Lower leg skin (tissue), 4 donors: ENCODE measurements around the gene AOPEP. TPM values are rescaled to one million over a fixed set of nuclear protein-coding genes. Genes with fewer than 3 reads are reported as not detected.

Experiments
- DNase-seq, 2 donors: peaks; one replicate each; pipeline ENCODE4 v3.0.0-alpha.2; 2019; ENCODE audit warnings: low spot score in 2 of 2
- H3K4me3 ChIP-seq: fragments of 200-600 bp; sonication (generic); 2 replicates; pipeline ENCODE4 v1.5.1; 2017; ENCODE audit warnings: mild to moderate bottlenecking, low read depth; ENCODE audit not compliant: poor library complexity, severe bottlenecking
- CTCF ChIP-seq, 3 donors: fragments of 450-650 bp; IDR thresholded peaks; one replicate each; pipeline ENCODE4 v1.5.1; 2016; ENCODE audit warnings: antibody characterized with exemption in 3 of 3, mild to moderate bottlenecking in 3 of 3, moderate library complexity in 2 of 3
- POLR2A ChIP-seq, 2 donors: fragments of 450-650 bp; IDR thresholded peaks; one replicate each; pipeline ENCODE4 v1.6.1; 2016 to 2017; ENCODE audit warnings: antibody characterized with exemption in 2 of 2, mild to moderate bottlenecking in 1 of 2, moderate library complexity in 1 of 2
- WGBS, 2 donors: methylation state at CpG; one replicate each; pipeline ENCODE4 v1.1.5; 2018; 5-methylcytosine and 5-hydroxymethylcytosine counted together
- intact Hi-C: fragments of 100-400 bp; cut with DNase I; formaldehyde crosslinking; loops from one replicate; pipeline ENCODE4 v1.15.0; 2023; ENCODE audit warnings: low total_unique reads
- total RNA-seq, 4 donors: library from RNA; depleted of rRNA; stranded (reverse); fragments of >200 nt; gene quantifications; one replicate each; pipeline ENCODE4 v1.1.0, GENCODE V29; 2016

Gene AOPEP
- total RNA-seq, 4 donors from 2014 or later: 66.3 to 136 (median 118) TPM

- no peak for DNase-seq
- TF ChIP-seq POLR2A (IDR thresholded peaks at IDR 0.05): no peak
- no peak for TF ChIP-seq CTCF (IDR thresholded peaks at IDR 0.05)
- intact Hi-C loops: no loop called here
- WGBS, 2 donors: 96 to 100% methylated on average over 1 of the region's 1 CpG
- no peak overlapping the region for H3K4me3 ChIP-seq
Measured at GRCh38 chr9:94758031-94758430, 31.5 kb downstream of the AOPEP start.

- 86 to 88% methylated on average over 1 of the region's 1 CpG for WGBS, 2 donors
- no peak for TF ChIP-seq POLR2A (IDR thresholded peaks at IDR 0.05)
- TF ChIP-seq CTCF (IDR thresholded peaks at IDR 0.05): no peak
- intact Hi-C loops: no loop called here
- H3K4me3 ChIP-seq: no peak overlapping the region
- no peak for DNase-seq
Measured at GRCh38 chr9:94758880-94759279, 32.4 kb downstream of the AOPEP start.

GRCh38 chr9:94760010-94760409 lies 33.5 kb downstream of the AOPEP start:
- 92 to 93% methylated on average over 7 of the region's 7 CpGs for WGBS, 2 donors
- no peak for DNase-seq
- no peak overlapping the region for H3K4me3 ChIP-seq
- intact Hi-C loops: no loop called here
- no peak for TF ChIP-seq CTCF (IDR thresholded peaks at IDR 0.05)
- TF ChIP-seq POLR2A (IDR thresholded peaks at IDR 0.05): no peak

DNA sequence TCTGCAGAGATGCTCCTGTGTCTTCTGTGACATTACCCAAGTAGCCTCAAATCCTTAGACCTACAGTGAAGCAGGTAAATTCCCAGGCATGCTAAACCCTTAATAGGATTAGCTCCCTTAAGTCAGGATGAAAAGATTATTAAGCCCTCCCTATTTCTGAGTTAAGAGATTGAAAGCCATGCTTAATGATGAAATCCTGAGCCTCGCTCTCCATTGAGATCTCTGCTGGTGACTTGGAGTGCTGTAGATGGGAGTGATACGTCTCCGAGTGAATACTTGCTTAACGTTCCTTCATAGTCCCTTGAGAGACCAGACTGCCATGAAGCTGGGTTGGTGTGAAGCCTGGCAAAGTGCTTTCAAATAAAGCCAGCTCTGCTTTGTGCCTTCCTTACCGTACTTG lies 34.2 kb downstream of the AOPEP start:
- intact Hi-C loops: no loop called here
- TF ChIP-seq POLR2A (IDR thresholded peaks at IDR 0.05) (no peak), CTCF (IDR thresholded peaks at IDR 0.05) (no peak)
- no peak for DNase-seq
- 87 to 97% methylated on average over 5 of the region's 5 CpGs for WGBS, 2 donors
- no peak overlapping the region for H3K4me3 ChIP-seq

GRCh38 chr9:94761481-94761880 lies 35.0 kb downstream of the AOPEP start:
- no peak for TF ChIP-seq POLR2A (IDR thresholded peaks at IDR 0.05)
- TF ChIP-seq CTCF (IDR thresholded peaks at IDR 0.05): no peak
- H3K4me3 ChIP-seq: no peak overlapping the region
- intact Hi-C loops: no loop called here
- no peak for DNase-seq
- 93 to 94% methylated on average over 4 of the region's 4 CpGs for WGBS, 2 donors

GRCh38 chr9:94767331-94768072 lies 41.0 kb downstream of the AOPEP start:
- 89 to 91% methylated on average over 9 of the region's 9 CpGs for WGBS, 2 donors
- no peak for DNase-seq
- H3K4me3 ChIP-seq: no peak overlapping the region
- intact Hi-C loops: no loop called here
- TF ChIP-seq POLR2A (IDR thresholded peaks at IDR 0.05): no peak
- no peak for TF ChIP-seq CTCF (IDR thresholded peaks at IDR 0.05)
